K562 (cell line): ENCODE data around the gene SAMD8. TPM values are rescaled to one million over a fixed set of nuclear protein-coding genes. Genes with fewer than 3 reads are reported as not detected.
A peak's percentile ranks its signal among the peaks of the same experiment; 100 is the strongest.

Experiments
- EGR1 ChIP-seq: fragments of 450-650 bp; conservative IDR thresholded peaks from 2 replicates; pipeline ENCODE4 v1.6.1; 2017; ENCODE audit warnings: mild to moderate bottlenecking
- FOSL1 ChIP-seq: fragments of 200-800 bp; sonication (Bioruptor generic); conservative IDR thresholded peaks from 2 replicates; pipeline ENCODE4 v1.6.1; 2016; ENCODE audit warnings: missing genetic modification characterization, missing compliant biosample characterization
- MCM7 ChIP-seq, 2 experiments: fragments of 450-650 bp; IDR thresholded peaks; 2 replicates each; pipeline ENCODE4 v1.6.1; 2016 to 2018
- NFIC ChIP-seq: fragments of 450-650 bp; IDR thresholded peaks from 2 replicates; pipeline ENCODE4 v1.6.1; 2017; ENCODE audit warnings: mild to moderate bottlenecking, inconsistent platforms
- POLR2G ChIP-seq: fragments of 200-400 bp; formaldehyde crosslinking; IDR thresholded peaks from 2 replicates; pipeline ENCODE4 v1.6.1; 2017; ENCODE audit warnings: low read depth, mild to moderate bottlenecking, antibody characterized with exemption, low read length, moderate library complexity
- POLR2H ChIP-seq: IDR thresholded peaks from 2 replicates; pipeline ENCODE4 v1.6.1; 2016; ENCODE audit warnings: missing genetic modification characterization, low read depth, mild to moderate bottlenecking, control low read depth, missing compliant biosample characterization, moderate library complexity
- SIN3A ChIP-seq, 2 experiments: fragments of 150-350 bp in 1 of 2; IDR thresholded peaks; 2 replicates each; pipeline ENCODE4 v1.6.1; 2011 to 2016; ENCODE audit warnings: borderline replicate concordance in 2 of 2, low read depth in 2 of 2, low read length in 2 of 2, mild to moderate bottlenecking in 2 of 2, moderate library complexity in 2 of 2; ENCODE audit not compliant: control insufficient read depth in 1 of 2
- ZBTB17 ChIP-seq: fragments of 450-650 bp; formaldehyde crosslinking; IDR thresholded peaks from 2 replicates; pipeline ENCODE4 v1.4.0; 2020; ENCODE audit warnings: mild to moderate bottlenecking
- polyA plus RNA-seq, 8 experiments: library from polyadenylated mRNA; depleted of rRNA in 4 of 8; stranded (reverse) in 5 of 8; unstranded in 3 of 8; fragments of >200 nt; fragmentation: Nextera tagmentation in 2 of 8; fragmentation: Illumina TruSeq in 1 of 8; extraction: Ambion mirVana in 2 of 8; extraction: Trizol in 1 of 8; gene quantifications; 2 replicates each; pipeline versions ENCODE4 v1.2.1 to v1.2.3, GENCODE V29; 2011 to 2014; ENCODE audit warnings: inconsistent platforms in 1 of 8, missing spikeins in 1 of 8
- total RNA-seq, 7 experiments: library from RNA; depleted of rRNA in 6 of 7; stranded (reverse); fragments of >200 nt in 6 of 7; fragmentation: Illumina TruSeq in 2 of 7; extraction: Trizol in 2 of 7; gene quantifications; 2 replicates each; pipeline versions ENCODE4 v1.2.1 to v1.2.3, GENCODE V29; 2011 to 2021; ENCODE audit warnings: low replicate concordance in 1 of 7
- TF ChIP-seq, protein P1 (sequence below): fragments of 450-650 bp; IDR thresholded peaks from 2 replicates; pipeline ENCODE4 v1.6.1; 2016; ENCODE audit warnings: low read depth
- TF ChIP-seq, protein P2 (sequence below): IDR thresholded peaks from 2 replicates; pipeline ENCODE4 v1.6.1; 2012; ENCODE audit warnings: low read depth, low read length, improper control_type of control experiment, borderline replicate concordance
- TF ChIP-seq, protein P3 (sequence below): IDR thresholded peaks from 3 replicates; pipeline ENCODE4 v1.6.1; 2011; ENCODE audit warnings: borderline replicate concordance, mild to moderate bottlenecking, moderate library complexity; ENCODE audit not compliant: insufficient read length; ENCODE audit errors: extremely low read depth

The SAMD8 gene
- total and polyA plus RNA-seq, 9 of the 15 experiments (the other 6 are each of a cell fraction or from before 2014, with no cell fraction given): 2.7 to 16.1 (median 6.2) TPM

DNA sequence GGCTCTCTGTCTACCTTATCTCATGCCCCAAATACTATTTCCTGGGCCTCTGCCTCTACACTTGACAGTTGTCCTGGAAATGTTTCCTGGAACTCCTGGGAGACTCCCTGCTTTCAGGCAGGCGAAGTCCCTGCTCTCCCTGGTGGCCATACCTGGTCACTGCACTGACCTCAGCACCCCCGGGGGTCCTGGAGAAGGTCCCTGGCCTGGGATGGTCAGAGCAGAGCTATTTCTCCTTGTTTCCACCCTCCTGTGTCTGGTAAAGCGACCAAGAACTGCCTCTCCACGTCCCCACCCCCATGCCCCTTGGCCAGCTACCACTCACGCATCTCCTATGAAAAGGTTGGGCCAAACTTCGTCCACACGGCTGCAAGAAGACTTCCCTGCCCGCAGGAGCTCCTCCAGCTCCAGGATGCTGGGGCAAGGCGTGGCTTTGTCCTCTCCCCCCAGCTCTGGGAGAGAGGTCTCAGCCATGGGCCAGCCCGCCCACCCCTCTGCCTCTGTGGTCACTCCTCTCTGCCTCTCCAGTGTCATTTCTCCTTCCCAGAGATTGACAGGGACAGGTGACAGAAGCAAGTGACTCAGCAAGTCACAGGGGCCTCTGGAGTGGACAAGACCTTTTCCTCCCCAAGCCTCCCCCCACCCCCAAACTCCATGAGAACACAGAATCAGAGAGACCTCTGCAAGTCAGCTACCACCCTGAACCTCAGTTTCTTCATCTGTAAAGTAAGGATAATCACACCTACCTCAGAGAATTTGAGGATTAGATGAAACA, 2.6 kb upstream of the SAMD8 start (continued):
- TF ChIP-seq, protein P1, sequence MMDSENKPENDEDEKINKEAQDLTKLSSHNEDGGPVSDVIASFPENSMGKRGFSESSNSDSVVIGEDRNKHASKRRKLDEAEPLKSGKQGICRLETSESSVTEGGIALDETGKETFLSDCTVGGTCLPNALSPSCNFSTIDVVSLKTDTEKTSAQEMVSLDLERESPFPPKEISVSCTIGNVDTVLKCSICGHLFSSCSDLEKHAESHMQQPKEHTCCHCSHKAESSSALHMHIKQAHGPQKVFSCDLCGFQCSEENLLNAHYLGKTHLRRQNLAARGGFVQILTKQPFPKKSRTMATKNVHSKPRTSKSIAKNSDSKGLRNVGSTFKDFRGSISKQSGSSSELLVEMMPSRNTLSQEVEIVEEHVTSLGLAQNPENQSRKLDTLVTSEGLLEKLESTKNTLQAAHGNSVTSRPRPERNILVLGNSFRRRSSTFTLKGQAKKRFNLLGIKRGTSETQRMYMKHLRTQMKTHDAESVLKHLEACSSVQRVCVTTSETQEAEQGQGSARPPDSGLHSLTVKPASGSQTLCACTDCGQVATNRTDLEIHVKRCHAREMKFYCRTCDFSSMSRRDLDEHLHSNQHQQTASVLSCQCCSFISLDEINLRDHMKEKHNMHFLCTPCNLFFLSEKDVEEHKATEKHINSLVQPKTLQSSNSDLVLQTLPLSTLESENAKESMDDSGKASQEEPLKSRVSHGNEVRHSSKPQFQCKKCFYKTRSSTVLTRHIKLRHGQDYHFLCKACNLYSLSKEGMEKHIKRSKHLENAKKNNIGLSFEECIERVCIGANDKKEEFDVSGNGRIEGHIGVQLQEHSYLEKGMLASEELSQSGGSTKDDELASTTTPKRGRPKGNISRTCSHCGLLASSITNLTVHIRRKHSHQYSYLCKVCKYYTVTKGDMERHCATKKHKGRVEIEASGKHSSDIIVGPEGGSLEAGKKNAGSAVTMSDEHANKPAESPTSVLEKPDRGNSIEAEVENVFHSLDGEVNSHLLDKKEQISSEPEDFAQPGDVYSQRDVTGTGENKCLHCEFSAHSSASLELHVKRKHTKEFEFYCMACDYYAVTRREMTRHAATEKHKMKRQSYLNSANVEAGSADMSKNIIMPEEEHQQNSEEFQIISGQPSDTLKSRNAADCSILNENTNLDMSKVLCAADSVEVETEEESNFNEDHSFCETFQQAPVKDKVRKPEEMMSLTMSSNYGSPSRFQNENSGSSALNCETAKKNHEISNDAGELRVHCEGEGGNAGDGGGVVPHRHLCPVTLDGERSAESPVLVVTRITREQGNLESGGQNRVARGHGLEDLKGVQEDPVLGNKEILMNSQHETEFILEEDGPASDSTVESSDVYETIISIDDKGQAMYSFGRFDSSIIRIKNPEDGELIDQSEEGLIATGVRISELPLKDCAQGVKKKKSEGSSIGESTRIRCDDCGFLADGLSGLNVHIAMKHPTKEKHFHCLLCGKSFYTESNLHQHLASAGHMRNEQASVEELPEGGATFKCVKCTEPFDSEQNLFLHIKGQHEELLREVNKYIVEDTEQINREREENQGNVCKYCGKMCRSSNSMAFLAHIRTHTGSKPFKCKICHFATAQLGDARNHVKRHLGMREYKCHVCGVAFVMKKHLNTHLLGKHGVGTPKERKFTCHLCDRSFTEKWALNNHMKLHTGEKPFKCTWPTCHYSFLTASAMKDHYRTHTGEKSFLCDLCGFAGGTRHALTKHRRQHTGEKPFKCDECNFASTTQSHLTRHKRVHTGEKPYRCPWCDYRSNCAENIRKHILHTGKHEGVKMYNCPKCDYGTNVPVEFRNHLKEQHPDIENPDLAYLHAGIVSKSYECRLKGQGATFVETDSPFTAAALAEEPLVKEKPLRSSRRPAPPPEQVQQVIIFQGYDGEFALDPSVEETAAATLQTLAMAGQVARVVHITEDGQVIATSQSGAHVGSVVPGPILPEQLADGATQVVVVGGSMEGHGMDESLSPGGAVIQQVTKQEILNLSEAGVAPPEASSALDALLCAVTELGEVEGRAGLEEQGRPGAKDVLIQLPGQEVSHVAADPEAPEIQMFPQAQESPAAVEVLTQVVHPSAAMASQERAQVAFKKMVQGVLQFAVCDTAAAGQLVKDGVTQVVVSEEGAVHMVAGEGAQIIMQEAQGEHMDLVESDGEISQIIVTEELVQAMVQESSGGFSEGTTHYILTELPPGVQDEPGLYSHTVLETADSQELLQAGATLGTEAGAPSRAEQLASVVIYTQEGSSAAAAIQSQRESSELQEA: no peak
- 0 out of 4 replicates have a peak, but pooled peaks of 1 of the 2 experiments have one; percentile 31 for TF ChIP-seq SIN3A (IDR thresholded peaks at IDR 0.05; ENCODE audit: borderline replicate concordance in 2 of 2, control insufficient read depth in 1 of 2, low read depth in 2 of 2, low read length in 2 of 2)
- TF ChIP-seq, protein P2, sequence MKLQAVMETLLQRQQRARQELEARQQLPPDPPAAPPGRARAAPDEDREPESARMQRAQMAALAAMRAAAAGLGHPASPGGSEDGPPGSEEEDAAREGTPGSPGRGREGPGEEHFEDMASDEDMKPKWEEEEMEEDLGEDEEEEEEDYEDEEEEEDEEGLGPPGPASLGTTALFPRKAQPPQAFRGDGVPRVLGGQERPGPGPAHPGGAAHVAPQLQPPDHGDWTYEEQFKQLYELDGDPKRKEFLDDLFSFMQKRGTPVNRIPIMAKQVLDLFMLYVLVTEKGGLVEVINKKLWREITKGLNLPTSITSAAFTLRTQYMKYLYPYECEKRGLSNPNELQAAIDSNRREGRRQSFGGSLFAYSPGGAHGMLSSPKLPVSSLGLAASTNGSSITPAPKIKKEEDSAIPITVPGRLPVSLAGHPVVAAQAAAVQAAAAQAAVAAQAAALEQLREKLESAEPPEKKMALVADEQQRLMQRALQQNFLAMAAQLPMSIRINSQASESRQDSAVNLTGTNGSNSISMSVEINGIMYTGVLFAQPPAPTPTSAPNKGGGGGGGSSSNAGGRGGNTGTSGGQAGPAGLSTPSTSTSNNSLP: 0 out of 2 replicates have a peak, but pooled peaks have one; percentile 19
- TF ChIP-seq POLR2G: peak; percentile 68
- peak; percentile 63 for TF ChIP-seq FOSL1 (tag)
- no peak for TF ChIP-seq NFIC
- TF ChIP-seq POLR2H (tag): no peak
- TF ChIP-seq MCM7 (IDR thresholded peaks at IDR 0.05): no peak
- TF ChIP-seq EGR1: peak; percentile 75
- TF ChIP-seq, protein P3, sequence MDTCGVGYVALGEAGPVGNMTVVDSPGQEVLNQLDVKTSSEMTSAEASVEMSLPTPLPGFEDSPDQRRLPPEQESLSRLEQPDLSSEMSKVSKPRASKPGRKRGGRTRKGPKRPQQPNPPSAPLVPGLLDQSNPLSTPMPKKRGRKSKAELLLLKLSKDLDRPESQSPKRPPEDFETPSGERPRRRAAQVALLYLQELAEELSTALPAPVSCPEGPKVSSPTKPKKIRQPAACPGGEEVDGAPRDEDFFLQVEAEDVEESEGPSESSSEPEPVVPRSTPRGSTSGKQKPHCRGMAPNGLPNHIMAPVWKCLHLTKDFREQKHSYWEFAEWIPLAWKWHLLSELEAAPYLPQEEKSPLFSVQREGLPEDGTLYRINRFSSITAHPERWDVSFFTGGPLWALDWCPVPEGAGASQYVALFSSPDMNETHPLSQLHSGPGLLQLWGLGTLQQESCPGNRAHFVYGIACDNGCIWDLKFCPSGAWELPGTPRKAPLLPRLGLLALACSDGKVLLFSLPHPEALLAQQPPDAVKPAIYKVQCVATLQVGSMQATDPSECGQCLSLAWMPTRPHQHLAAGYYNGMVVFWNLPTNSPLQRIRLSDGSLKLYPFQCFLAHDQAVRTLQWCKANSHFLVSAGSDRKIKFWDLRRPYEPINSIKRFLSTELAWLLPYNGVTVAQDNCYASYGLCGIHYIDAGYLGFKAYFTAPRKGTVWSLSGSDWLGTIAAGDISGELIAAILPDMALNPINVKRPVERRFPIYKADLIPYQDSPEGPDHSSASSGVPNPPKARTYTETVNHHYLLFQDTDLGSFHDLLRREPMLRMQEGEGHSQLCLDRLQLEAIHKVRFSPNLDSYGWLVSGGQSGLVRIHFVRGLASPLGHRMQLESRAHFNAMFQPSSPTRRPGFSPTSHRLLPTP: no peak
- TF ChIP-seq ZBTB17: 0 out of 2 replicates have a peak, but pooled peaks have one; percentile 34
